AG09309 (cell line): ENCODE data around the gene ZNF335.
"Not testable (repeated sequence)": the region's sequence is repeated elsewhere in the genome, so short reads cannot be mapped to it uniquely, and the experiment has no call there.

ENCODE experiments used
- DNase-seq: peaks from one replicate; pipeline ENCODE4 v3.0.0-alpha.2; 2010; ENCODE audit warnings: low read depth
- H3K4me3 ChIP-seq: 2 replicates; pipeline ENCODE4 v1.5.1; 2011; ENCODE audit warnings: mild to moderate bottlenecking, low read depth, low read length, moderate library complexity; ENCODE audit not compliant: control insufficient read depth
- TF ChIP-seq, protein P1 (sequence below): IDR thresholded peaks from 2 replicates; pipeline ENCODE4 v1.5.1; 2011; ENCODE audit warnings: mild to moderate bottlenecking, low read depth, low read length, inconsistent platforms; ENCODE audit not compliant: insufficient read depth, control insufficient read depth; ENCODE audit errors: missing control alignments

ZNF335 gene

DNA sequence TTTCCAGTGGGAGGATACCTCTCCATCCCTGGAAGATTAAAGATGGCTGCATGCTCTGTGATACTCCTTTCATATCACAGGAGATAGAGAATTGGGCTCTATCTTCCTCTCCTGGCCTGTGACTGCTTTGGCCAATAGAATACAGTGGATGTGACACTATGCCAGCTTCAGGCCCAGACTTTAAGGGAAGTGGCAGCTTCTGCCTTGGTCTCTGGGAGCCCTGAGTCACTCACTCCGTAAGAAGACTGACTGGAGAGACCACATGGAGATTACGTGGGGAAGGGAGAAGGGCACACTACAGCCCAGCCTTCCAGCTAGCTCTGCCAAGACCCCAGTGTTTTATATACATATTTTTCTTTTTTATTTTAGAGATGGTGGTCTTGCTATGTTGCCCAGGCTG, 26.3 kb upstream of the ZNF335 start:
- TF ChIP-seq, protein P1, sequence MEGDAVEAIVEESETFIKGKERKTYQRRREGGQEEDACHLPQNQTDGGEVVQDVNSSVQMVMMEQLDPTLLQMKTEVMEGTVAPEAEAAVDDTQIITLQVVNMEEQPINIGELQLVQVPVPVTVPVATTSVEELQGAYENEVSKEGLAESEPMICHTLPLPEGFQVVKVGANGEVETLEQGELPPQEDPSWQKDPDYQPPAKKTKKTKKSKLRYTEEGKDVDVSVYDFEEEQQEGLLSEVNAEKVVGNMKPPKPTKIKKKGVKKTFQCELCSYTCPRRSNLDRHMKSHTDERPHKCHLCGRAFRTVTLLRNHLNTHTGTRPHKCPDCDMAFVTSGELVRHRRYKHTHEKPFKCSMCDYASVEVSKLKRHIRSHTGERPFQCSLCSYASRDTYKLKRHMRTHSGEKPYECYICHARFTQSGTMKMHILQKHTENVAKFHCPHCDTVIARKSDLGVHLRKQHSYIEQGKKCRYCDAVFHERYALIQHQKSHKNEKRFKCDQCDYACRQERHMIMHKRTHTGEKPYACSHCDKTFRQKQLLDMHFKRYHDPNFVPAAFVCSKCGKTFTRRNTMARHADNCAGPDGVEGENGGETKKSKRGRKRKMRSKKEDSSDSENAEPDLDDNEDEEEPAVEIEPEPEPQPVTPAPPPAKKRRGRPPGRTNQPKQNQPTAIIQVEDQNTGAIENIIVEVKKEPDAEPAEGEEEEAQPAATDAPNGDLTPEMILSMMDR, result no peak
- DNase-seq, result no peak

DNA sequence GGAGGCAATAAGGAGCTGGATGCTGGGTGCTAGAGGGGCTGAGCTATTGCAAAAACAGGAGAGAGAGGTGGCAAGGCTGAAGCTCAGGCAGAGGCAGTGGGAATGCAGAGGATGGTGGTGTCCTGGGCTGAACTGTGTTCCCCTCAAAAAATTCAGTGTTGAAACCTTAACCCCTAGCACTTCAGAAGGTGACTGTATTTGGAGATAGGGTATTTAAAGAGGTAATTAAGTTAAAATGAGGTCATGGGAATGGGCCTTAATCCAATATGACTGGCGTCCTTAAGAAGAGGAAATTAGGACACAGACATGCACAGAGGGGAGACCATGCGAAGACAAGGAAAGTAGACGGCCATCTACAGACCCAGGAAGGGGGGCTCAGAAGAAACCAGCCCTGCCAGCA, 25.2 kb upstream of the ZNF335 start:
- TF ChIP-seq, protein P1, result no peak
- no peak for DNase-seq

More for the DNA sequence above, 26.3 kb upstream of the ZNF335 start:
- H3K4me3 ChIP-seq, result no peak overlapping the region

DNA sequence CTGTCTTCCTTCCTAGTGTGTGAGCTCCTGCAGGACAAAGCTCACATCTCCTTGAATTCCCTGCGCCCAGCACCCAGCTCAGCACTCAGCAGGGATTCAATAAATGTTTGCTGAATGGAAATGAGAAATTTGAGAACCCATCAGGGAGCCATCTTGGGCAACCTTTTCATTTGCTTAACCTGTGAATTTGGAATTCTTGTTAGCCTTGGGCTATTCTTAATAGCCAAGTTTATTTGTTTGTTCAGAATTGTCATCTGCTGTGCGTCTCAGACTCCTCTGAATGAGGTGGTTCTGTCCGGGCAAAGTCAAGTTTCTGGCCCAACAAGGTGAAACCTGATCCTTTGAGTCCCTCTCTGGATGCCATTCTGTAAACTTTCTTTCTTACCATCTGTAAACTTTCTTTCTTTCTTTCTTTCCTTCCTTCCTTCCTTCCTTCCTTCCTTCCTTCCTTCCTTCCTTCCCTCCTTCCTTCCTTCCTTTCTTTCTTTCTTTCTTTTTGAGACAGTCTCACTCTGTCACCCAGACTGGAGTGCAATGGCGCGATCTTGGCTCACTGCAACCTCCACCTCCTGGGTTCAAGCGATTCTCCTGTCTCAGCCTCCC, 23.6 kb upstream of the ZNF335 start:
- H3K4me3 ChIP-seq, DNase-seq: not testable (repeated sequence)

More for the DNA sequence above, 25.2 kb upstream of the ZNF335 start:
- no peak overlapping the region for H3K4me3 ChIP-seq

DNA sequence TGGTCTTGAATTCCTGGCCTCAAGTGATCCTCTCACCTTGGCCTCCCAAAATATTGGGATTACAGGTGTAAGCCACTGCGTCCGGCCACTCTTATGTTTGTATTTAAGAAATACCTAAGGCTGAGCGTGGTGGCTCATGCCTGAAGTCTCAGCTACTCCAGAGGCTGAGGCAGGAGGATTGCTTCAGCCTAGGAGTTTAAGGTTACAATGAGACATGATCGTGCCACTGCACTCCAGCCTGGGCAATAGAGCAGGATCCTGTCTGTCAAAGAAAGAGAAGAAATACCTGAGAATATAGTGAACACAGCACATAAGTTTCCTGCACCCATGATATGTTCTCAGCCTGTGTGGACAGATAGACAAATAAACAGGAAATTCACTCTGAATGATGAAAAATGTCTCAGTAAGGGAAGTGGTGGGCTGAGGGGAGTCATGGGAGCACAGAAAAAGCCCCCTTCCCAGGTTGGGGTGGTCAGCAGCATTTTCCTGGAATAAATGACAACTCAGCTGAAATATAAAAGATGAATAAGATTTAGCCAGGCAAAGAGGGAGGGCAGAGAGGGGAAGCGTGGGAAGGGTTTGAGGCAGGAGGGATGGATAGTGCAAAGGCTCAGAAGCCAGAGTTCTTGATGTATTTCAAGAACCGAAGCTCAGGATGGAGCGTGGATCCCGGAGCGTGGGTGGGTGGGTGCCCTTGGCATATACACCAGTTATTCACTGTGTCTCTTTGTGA, 22.9 kb upstream of the ZNF335 start:
- no peak overlapping the region for H3K4me3 ChIP-seq
- TF ChIP-seq, protein P1, result no peak
- no peak for DNase-seq

DNA sequence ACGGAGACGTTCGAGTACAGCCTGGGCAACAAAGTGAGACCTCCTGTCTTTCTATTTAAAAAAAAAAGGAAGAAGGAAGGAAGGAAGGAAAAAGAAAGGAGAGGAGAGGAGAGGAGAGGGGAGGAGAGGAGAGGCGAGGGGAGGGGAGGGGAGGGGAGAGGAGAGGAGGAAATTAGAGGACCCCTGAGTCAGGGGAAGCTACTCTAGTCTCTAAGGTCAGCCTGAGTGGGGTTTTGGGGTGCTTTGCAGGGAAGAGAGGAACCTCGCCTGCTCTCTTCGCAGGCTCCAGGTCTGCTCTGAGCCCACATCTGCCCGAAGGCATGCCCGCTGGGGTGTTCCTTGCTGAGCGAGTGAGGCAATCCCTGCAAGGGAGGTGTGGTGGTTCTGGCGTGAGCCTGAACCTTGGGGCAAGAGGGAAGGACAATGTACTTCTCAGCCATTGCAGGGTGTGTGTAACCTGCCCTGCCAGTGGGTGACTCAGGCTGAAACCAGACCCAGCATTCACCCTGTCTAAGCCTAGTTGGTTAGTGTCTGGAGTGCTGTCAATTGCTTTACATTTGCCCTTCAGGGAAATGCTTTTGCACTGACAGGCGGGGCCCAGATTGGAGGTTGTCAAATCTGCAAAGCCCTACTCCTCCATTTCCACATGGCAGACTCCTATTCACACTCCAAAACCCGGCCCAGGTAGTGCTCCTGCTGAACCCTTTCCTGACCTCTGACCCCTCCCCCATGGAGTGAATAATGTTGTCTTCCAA, 21.4 kb upstream of the ZNF335 start:
- H3K4me3 ChIP-seq, result no peak overlapping the region
- TF ChIP-seq, protein P1, result no peak
- no peak for DNase-seq

DNA sequence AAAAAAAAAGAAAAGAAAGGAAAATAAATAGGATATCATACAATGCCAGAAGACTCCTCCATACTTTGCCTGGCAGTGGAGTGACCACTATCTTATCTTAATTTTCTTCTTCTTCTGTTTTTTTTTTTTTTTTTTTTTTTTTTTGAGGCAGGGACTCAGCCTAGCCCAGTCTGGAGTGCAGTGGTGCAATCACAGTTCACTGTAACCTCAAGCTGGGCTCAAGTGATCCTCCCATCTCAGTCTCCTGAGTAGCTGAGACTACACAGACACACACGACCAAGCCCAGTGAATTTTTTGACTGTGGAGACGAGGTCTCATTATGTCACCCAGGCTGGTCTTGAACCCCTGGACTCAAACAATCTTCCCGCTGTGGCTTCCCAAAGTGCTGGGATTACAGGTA, 19.6 kb upstream of the ZNF335 start:
- TF ChIP-seq, protein P1, result no peak
- DNase-seq, result no peak
- H3K4me3 ChIP-seq, result no peak overlapping the region

DNA sequence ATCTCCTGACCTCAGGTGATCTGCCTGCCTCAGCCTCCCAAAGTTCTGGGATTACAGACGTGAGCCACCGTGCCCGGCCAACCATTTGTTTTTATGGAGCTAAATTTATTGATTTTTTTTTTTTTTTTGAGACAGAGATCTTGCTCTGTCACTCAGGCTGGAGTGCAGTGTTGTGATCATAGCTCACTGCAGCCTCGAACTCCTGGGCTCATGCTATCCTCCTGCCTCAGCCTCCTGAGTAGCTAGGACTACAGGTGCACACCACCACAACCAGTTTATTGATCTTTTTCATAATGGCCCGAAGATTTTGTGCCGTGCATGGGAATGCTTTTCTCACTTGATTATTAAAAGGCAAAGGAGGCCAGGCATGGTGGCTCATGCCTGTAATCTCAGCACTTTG, 16.8 kb upstream of the ZNF335 start:
- not testable (repeated sequence) for H3K4me3 ChIP-seq, DNase-seq
